ENCODE measurements around the gene PDE6A. TPM values are rescaled to one million over a fixed set of nuclear protein-coding genes. Genes with fewer than 3 reads are reported as not detected.

Gene PDE6A
- total RNA-seq, 1 experiment from 2014 or later, result not detected

- ATAC-seq (no peak), DNase-seq (ENCODE audit: low spot score) (no peak)
- Mint-ChIP-seq H3K4me3 (no peak overlapping the region), H3K9me3 (no peaks in the 10 kb centered on the region), H3K27me3 (ENCODE audit: low read depth) (no peaks in the 10 kb centered on the region), H3K27ac (no peak overlapping the region), H3K4me1 (peaks cover 21% of the 10 kb centered on the region), H3K36me3 (peaks cover 4% of the 10 kb centered on the region)
- no peak for TF ChIP-seq ARID4B (CRISPR knock-in tag; IDR thresholded peaks at IDR 0.05; ENCODE audit: borderline replicate concordance)
- TF ChIP-seq ZNF121 (CRISPR knock-in tag; IDR thresholded peaks at IDR 0.05), result no peak
- TF ChIP-seq ZNF423 (CRISPR knock-in tag; IDR thresholded peaks at IDR 0.05), result no peak
- TF ChIP-seq CTCF (IDR thresholded peaks at IDR 0.05), result no peak
- no peak for TF ChIP-seq E2F4 (CRISPR knock-in tag; IDR thresholded peaks at IDR 0.05; ENCODE audit: borderline replicate concordance, low read depth)
- TF ChIP-seq SP1 (CRISPR knock-in tag; conservative IDR thresholded peaks at IDR 0.05), result no peak
- no peak for TF ChIP-seq ZNF281 (CRISPR knock-in tag; IDR thresholded peaks at IDR 0.05)
- POLR2A ChIA-PET, result no interaction called here
- CTCF ChIA-PET, result interaction anchor here (0.6 to 5.3 kb wide), 7 partner anchors 11 to 166 kb away, joined by 3 to 35 read pairs (median 3); no protein-coding TSS in a partner anchor
Measured at GRCh38 chr5:149822301-149822700, 122.3 kb downstream of the PDE6A start.

GRCh38 chr5:149820536-149821510 is 123.8 kb downstream of the PDE6A start:
- H3K4me1 Mint-ChIP-seq, result peaks cover 21% of the 10 kb centered on the region
- TF ChIP-seq ERG (CRISPR knock-in tag; IDR thresholded peaks at IDR 0.05), result no peak
- no peak for TF ChIP-seq MLX (CRISPR knock-in tag; IDR thresholded peaks at IDR 0.05)
- TF ChIP-seq IRF1 (CRISPR knock-in tag; IDR thresholded peaks at IDR 0.05), result no peak
- no peak for TF ChIP-seq FOXP1 (CRISPR knock-in tag; IDR thresholded peaks at IDR 0.05; ENCODE audit: borderline replicate concordance)
- no peak for TF ChIP-seq FOXJ3 (CRISPR knock-in tag; IDR thresholded peaks at IDR 0.05; ENCODE audit: borderline replicate concordance)
- no peak for TF ChIP-seq ZNF423 (CRISPR knock-in tag; IDR thresholded peaks at IDR 0.05)
- TF ChIP-seq GTF2I (CRISPR knock-in tag; conservative IDR thresholded peaks at IDR 0.05), result no peak
- TF ChIP-seq ZBTB43 (CRISPR knock-in tag; IDR thresholded peaks at IDR 0.05), result no peak
- no peak for TF ChIP-seq ESRRA (CRISPR knock-in tag; IDR thresholded peaks at IDR 0.05; ENCODE audit: borderline replicate concordance)
- TF ChIP-seq ZNF219 (CRISPR knock-in tag; IDR thresholded peaks at IDR 0.05; ENCODE audit: borderline replicate concordance), result no peak
- TF ChIP-seq SMAD3 (CRISPR knock-in tag; IDR thresholded peaks at IDR 0.05; ENCODE audit: borderline replicate concordance), result no peak
- TF ChIP-seq SP1 (CRISPR knock-in tag; conservative IDR thresholded peaks at IDR 0.05), result no peak
- no peak for TF ChIP-seq SMAD4 (CRISPR knock-in tag; IDR thresholded peaks at IDR 0.05)

More at GRCh38 chr5:149820536-149821510, 123.8 kb downstream of the PDE6A start:
- Mint-ChIP-seq H3K27ac (no peak overlapping the region), H3K9me3 (no peaks in the 10 kb centered on the region), H3K4me3 (no peak overlapping the region), H3K36me3 (no peaks in the 10 kb centered on the region), H3K27me3 (ENCODE audit: low read depth) (no peaks in the 10 kb centered on the region)
- ATAC-seq (peak; percentile 21; the same call in 1 of the 2 replicates), DNase-seq (ENCODE audit: low spot score) (no peak)
- ChIA-PET POLR2A (no interaction called here), CTCF (interaction anchor here (1.0 to 5.3 kb wide), 5 partner anchors 12 to 164 kb away, joined by 3 to 35 read pairs (median 5); no protein-coding TSS in a partner anchor)

Measured in WTC11 (cell line).